Ascending aorta (tissue), 2 donors: ENCODE data around the gene TPR. TPM values are rescaled to one million over a fixed set of nuclear protein-coding genes. Genes with fewer than 3 reads are reported as not detected.
"Not testable (repeated sequence)": the region's sequence is repeated elsewhere in the genome, so short reads cannot be mapped to it uniquely, and the experiment has no call there.

ENCODE experiments used
- DNase-seq, 2 donors: peaks; one replicate each; pipeline ENCODE4 v3.0.0-alpha.2; 2019; ENCODE audit warnings: low spot score in 2 of 2
- H3K27ac ChIP-seq, 2 donors: fragments of 200-600 bp; sonication (generic); one replicate each; pipeline ENCODE4 v1.5.1; 2016 to 2017; ENCODE audit warnings: mild to moderate bottlenecking in 1 of 2
- H3K27me3 ChIP-seq: fragments of 200-600 bp; sonication (generic); one replicate; pipeline ENCODE4 v1.5.1; 2017
- H3K36me3 ChIP-seq, 2 donors: fragments of 200-600 bp; sonication (generic); one replicate each; pipeline ENCODE4 v1.5.1; 2016
- H3K4me1 ChIP-seq, 2 donors: fragments of 200-600 bp; sonication (generic); one replicate each; pipeline ENCODE4 v1.5.1; 2016 to 2017; ENCODE audit warnings: mild to moderate bottlenecking in 1 of 2
- H3K4me3 ChIP-seq, 2 donors: fragments of 200-600 bp; sonication (generic); one replicate each; pipeline ENCODE4 v1.5.1; 2016 to 2017; ENCODE audit warnings: mild to moderate bottlenecking in 1 of 2
- H3K9me3 ChIP-seq, 2 donors: fragments of 200-600 bp; sonication (generic); one replicate each; pipeline ENCODE4 v1.5.1; 2016
- CTCF ChIP-seq, 3 experiments: fragments of 200-600 bp in 2 of 3; fragments of 450-650 bp in 1 of 3; sonication (generic) in 2 of 3; IDR thresholded peaks; one replicate each; pipeline ENCODE4 v1.5.1; 2016 to 2019; ENCODE audit warnings: antibody characterized with exemption in 3 of 3, mild to moderate bottlenecking in 1 of 3, moderate library complexity in 1 of 3
- intact Hi-C: fragments of 100-400 bp; cut with DNase I; formaldehyde crosslinking; loops from one replicate; pipeline ENCODE4 v1.15.1; 2023
- total RNA-seq: library from RNA; depleted of rRNA; stranded (reverse); fragments of >200 nt; gene quantifications from one replicate; pipeline ENCODE4 v1.1.0, GENCODE V29; 2016

The TPR gene
- total RNA-seq, 1 donor from 2014 or later = 35.7 TPM

- no peak for DNase-seq
Measured at GRCh38 chr1:186418503-186418902, 43.5 kb upstream of the TPR start.

DNA sequence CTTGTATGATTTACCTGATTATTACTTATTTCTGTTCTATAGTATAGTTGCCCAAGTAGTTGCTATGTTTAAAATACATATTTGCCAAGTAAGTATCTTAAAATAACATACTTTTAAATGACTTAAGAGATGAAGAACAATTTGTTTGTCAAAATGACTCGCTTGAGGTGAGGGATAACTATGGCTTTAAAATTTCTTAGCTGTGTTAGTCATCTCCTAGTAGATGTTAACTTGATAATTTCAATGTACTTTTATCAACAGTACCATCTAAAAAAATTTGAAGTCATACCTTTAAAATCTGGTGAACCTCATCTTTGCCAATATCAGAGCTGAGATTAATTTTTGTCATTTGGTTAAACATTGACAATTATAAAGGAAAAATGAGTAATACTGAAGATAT lies 38.3 kb upstream of the TPR start:
- H3K36me3 ChIP-seq = peaks cover 17 to 32% of the 10 kb centered on the region in 2 donors
- TF ChIP-seq CTCF (IDR thresholded peaks at IDR 0.05) = no peak
- no peaks in the 10 kb centered on the region for H3K4me1 ChIP-seq
- no peaks in the 10 kb centered on the region for H3K27me3 ChIP-seq
- no peak for DNase-seq
- H3K27ac ChIP-seq = no peak overlapping the region
- H3K4me3 ChIP-seq = no peak overlapping the region
- intact Hi-C loops = no loop called here
- H3K9me3 ChIP-seq = no peaks in the 10 kb centered on the region

More at GRCh38 chr1:186418503-186418902, 43.5 kb upstream of the TPR start:
- no peaks in the 10 kb centered on the region for H3K4me1 ChIP-seq
- no peaks in the 10 kb centered on the region for H3K9me3 ChIP-seq
- no peak for TF ChIP-seq CTCF (IDR thresholded peaks at IDR 0.05)
- H3K36me3 ChIP-seq = peaks cover 22% of the 10 kb centered on the region in 2 donors
- H3K27me3 ChIP-seq = no peaks in the 10 kb centered on the region
- no peak overlapping the region for H3K27ac ChIP-seq
- H3K4me3 ChIP-seq = no peak overlapping the region
- intact Hi-C loops = no loop called here

GRCh38 chr1:186409091-186409490 lies 34.0 kb upstream of the TPR start:
- Histone ChIP-seq H3K27me3 (no peaks in the 10 kb centered on the region), H3K36me3 (peaks cover 23 to 58% of the 10 kb centered on the region in 2 donors), H3K4me1 (no peaks in the 10 kb centered on the region), H3K4me3 (no peak overlapping the region), H3K27ac (no peak overlapping the region), H3K9me3 (no peaks in the 10 kb centered on the region)
- no peak for DNase-seq
- intact Hi-C loops = loop anchor here (10.0 kb wide), 1 partner anchor 74 kb away; no protein-coding TSS in a partner anchor
- no peak for TF ChIP-seq CTCF (IDR thresholded peaks at IDR 0.05)

GRCh38 chr1:186404454-186405051 lies 29.5 kb upstream of the TPR start:
- Histone ChIP-seq H3K27ac (no peak overlapping the region), H3K9me3 (no peaks in the 10 kb centered on the region), H3K4me1 (no peaks in the 10 kb centered on the region), H3K4me3 (no peak overlapping the region), H3K27me3 (no peaks in the 10 kb centered on the region), H3K36me3 (peaks cover 22 to 53% of the 10 kb centered on the region in 2 donors)
- intact Hi-C loops = loop anchor here (5.0 to 10.0 kb wide), 2 partner anchors 70 to 583 kb away; no protein-coding TSS in a partner anchor
- TF ChIP-seq CTCF (IDR thresholded peaks at IDR 0.05) = peak; percentile 21 to 62 (median 50)
- DNase-seq = no peak

- Histone ChIP-seq H3K27me3 (no peaks in the 10 kb centered on the region), H3K4me3 (no peak overlapping the region), H3K9me3 (no peaks in the 10 kb centered on the region), H3K4me1 (no peaks in the 10 kb centered on the region), H3K36me3 (peaks cover 31 to 53% of the 10 kb centered on the region in 2 donors), H3K27ac (no peak overlapping the region)
- TF ChIP-seq CTCF (IDR thresholded peaks at IDR 0.05) = no peak
- intact Hi-C loops = loop anchor here (5.0 to 10.0 kb wide), 2 partner anchors 69 to 584 kb away; no protein-coding TSS in a partner anchor
- DNase-seq = no peak
Measured at GRCh38 chr1:186403632-186404031, 28.6 kb upstream of the TPR start.

- not testable (repeated sequence) for H3K9me3 ChIP-seq, H3K4me1 ChIP-seq, H3K27me3 ChIP-seq, DNase-seq, H3K27ac ChIP-seq, H3K4me3 ChIP-seq
- H3K36me3 ChIP-seq = peaks cover 32 to 53% of the 10 kb centered on the region in 2 donors
- intact Hi-C loops = loop anchor here (5.0 to 10.0 kb wide), 2 partner anchors 67 to 586 kb away; no protein-coding TSS in a partner anchor
Measured at GRCh38 chr1:186401446-186401845, 26.4 kb upstream of the TPR start.

DNA sequence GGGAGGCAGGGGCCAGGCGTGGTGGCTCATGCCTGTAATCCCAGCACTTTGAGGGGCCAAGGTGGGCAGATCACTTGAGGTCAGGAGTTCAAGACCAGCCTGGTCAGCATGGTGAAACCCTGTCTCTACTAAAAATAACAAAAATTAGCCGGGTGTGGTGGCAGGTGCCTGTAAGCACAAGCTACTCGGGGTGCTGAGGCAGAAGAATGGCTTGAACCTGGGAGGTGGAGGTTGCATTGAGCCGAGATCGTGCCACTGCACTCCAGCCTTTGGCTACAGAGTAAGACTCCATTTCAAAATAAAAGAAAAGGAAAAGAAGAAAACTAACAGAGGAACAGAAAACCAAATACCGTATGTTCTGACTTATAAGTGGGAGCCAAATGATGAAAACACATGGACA lies 17.7 kb upstream of the TPR start:
- H3K4me3 ChIP-seq, intact Hi-C loops, H3K9me3 ChIP-seq, DNase-seq, H3K4me1 ChIP-seq, H3K27me3 ChIP-seq, H3K27ac ChIP-seq: not testable (repeated sequence)
- peaks cover 39 to 82% of the 10 kb centered on the region in 2 donors for H3K36me3 ChIP-seq
